Measurements from ENCODE around the gene AGK.

GRCh38 chr7:141572175-141572574 lies 21.0 kb downstream of the AGK start:
- TF ChIP-seq CTCF (IDR thresholded peaks at IDR 0.05) (no peak), POLR2A (IDR thresholded peaks at IDR 0.05) (no peak)

Measured in uterus (tissue), 2 donors.